Fibroblast of lung (primary cell): ENCODE data around the gene TNK1. TPM values are rescaled to one million over a fixed set of nuclear protein-coding genes. Genes with fewer than 3 reads are reported as not detected.

Experiments
- DNase-seq, 2 donors: peaks; one replicate each; pipeline versions ENCODE4 v3.0.0 to v3.0.0-alpha.2; 2010; ENCODE audit warnings: low read depth in 2 of 2
- H2AFZ ChIP-seq: 2 replicates; pipeline ENCODE4 v1.5.1; 2012; ENCODE audit warnings: low read length, control low read depth, inconsistent platforms
- H3K27ac ChIP-seq: 2 replicates; pipeline ENCODE4 v1.5.1; 2011; ENCODE audit warnings: low read length, control low read depth; ENCODE audit not compliant: insufficient read depth
- H3K27me3 ChIP-seq: 2 replicates; pipeline ENCODE4 v1.5.1; 2011; ENCODE audit warnings: mild to moderate bottlenecking, low read length; ENCODE audit not compliant: control insufficient read depth, insufficient read depth
- H3K36me3 ChIP-seq: 2 replicates; pipeline ENCODE4 v1.5.1; 2011; ENCODE audit warnings: low read length; ENCODE audit not compliant: control insufficient read depth, insufficient read depth
- H3K4me1 ChIP-seq: 2 replicates; pipeline ENCODE4 v1.5.1; 2011; ENCODE audit warnings: low read length; ENCODE audit not compliant: control insufficient read depth, insufficient read depth; ENCODE audit errors: extremely low read depth
- H3K4me2 ChIP-seq: 2 replicates; pipeline ENCODE4 v1.5.1; 2011; ENCODE audit warnings: low read length, control low read depth; ENCODE audit not compliant: insufficient read depth; ENCODE audit errors: extremely low read depth
- H3K4me3 ChIP-seq, 4 experiments: fragments of 200-600 bp in 1 of 4; sonication (generic) in 1 of 4; replicated peaks in 1 of 4; 2 replicates each; pipeline ENCODE4 v1.5.1; 2011 to 2016; ENCODE audit warnings: low read length in 4 of 4, low read depth in 3 of 4, mild to moderate bottlenecking in 3 of 4, control low read depth in 2 of 4, inconsistent platforms in 1 of 4, mixed read lengths in 1 of 4; ENCODE audit not compliant: insufficient read depth in 1 of 4; ENCODE audit errors: control extremely low read depth in 1 of 4
- H3K79me2 ChIP-seq: 2 replicates; pipeline ENCODE4 v1.5.1; 2012; ENCODE audit warnings: mild to moderate bottlenecking, low read length, inconsistent platforms; ENCODE audit not compliant: control insufficient read depth, insufficient read depth
- H3K9ac ChIP-seq: 2 replicates; pipeline ENCODE4 v1.5.1; 2011; ENCODE audit warnings: mild to moderate bottlenecking, low read length, control low read depth; ENCODE audit not compliant: insufficient read depth
- H3K9me3 ChIP-seq: 2 replicates; pipeline ENCODE4 v1.5.1; 2012; ENCODE audit warnings: low read depth, low read length; ENCODE audit not compliant: control insufficient read depth, insufficient read depth
- H4K20me1 ChIP-seq: 2 replicates; pipeline ENCODE4 v1.5.1; 2011; ENCODE audit warnings: low read length; ENCODE audit not compliant: control insufficient read depth, insufficient read depth; ENCODE audit errors: extremely low read depth
- EZH2 ChIP-seq: IDR thresholded peaks from 2 replicates; pipeline ENCODE4 v1.5.1; 2012; ENCODE audit warnings: low read length, control low read depth, mild to moderate bottlenecking; ENCODE audit errors: missing control alignments
- polyA plus RNA-seq, 2 donors: library from polyadenylated mRNA; depleted of rRNA in 1 of 2; stranded (reverse) in 1 of 2; unstranded in 1 of 2; fragments of >200 nt; gene quantifications; 2 replicates each; pipeline ENCODE4 v1.2.1, GENCODE V29; 2011 to 2012; ENCODE audit warnings: missing spikeins in 1 of 2
- total RNA-seq: library from RNA; depleted of rRNA; stranded (reverse); fragments of >200 nt; gene quantifications from 2 replicates; pipeline ENCODE4 v1.2.1, GENCODE V29; 2014
- TF ChIP-seq, protein P1 (sequence below), 2 donors: IDR thresholded peaks in 1 of 2; conservative IDR thresholded peaks in 1 of 2; 1 replicate in 1 of 2; 2 replicates in 1 of 2; pipeline ENCODE4 v1.5.1; 2011 to 2012; ENCODE audit warnings: low read length in 2 of 2, control low read depth in 1 of 2, inconsistent platforms in 1 of 2, low read depth in 1 of 2, mild to moderate bottlenecking in 1 of 2

TNK1 gene
- total and polyA plus RNA-seq, 2 donors (not counting 1 experiment from before 2014, with no cell fraction given): 0.15 to 0.66 TPM

DNA sequence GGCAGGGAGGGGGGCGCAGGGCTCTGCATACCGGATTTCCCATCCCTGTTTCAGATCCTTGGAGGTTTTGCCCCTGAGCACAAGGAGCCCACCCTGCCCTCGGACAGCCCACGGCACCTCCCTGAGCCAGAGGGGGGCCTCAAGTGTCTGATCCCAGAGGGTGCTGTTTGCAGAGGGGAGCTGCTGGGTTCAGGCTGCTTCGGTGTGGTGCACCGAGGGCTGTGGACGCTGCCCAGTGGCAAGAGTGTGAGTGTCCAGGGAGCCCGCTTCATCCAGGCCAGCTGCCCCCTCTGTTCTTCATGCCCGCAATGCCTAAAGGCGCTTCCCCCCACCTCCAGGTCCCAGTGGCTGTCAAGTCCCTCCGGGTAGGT lies 2.5 kb downstream of the TNK1 start:
- Histone ChIP-seq H3K9ac (no peak overlapping the region), H3K27ac (no peak overlapping the region), H3K4me2 (peak overlapping the region; percentile 75), H3K27me3 (peaks cover 28% of the 10 kb centered on the region), H2AFZ (no peak overlapping the region), H3K79me2 (no peaks in the 10 kb centered on the region), H3K4me3 (peak overlapping the region in 1 of 4 experiments; percentile 48), H4K20me1 (no peaks in the 10 kb centered on the region), H3K36me3 (no peaks in the 10 kb centered on the region), H3K9me3 (no peaks in the 10 kb centered on the region), H3K4me1 (peaks cover 7% of the 10 kb centered on the region)
- TF ChIP-seq EZH2: no peak
- TF ChIP-seq, protein P1, sequence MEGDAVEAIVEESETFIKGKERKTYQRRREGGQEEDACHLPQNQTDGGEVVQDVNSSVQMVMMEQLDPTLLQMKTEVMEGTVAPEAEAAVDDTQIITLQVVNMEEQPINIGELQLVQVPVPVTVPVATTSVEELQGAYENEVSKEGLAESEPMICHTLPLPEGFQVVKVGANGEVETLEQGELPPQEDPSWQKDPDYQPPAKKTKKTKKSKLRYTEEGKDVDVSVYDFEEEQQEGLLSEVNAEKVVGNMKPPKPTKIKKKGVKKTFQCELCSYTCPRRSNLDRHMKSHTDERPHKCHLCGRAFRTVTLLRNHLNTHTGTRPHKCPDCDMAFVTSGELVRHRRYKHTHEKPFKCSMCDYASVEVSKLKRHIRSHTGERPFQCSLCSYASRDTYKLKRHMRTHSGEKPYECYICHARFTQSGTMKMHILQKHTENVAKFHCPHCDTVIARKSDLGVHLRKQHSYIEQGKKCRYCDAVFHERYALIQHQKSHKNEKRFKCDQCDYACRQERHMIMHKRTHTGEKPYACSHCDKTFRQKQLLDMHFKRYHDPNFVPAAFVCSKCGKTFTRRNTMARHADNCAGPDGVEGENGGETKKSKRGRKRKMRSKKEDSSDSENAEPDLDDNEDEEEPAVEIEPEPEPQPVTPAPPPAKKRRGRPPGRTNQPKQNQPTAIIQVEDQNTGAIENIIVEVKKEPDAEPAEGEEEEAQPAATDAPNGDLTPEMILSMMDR (conservative IDR thresholded peaks at IDR 0.05 in 1 of 2, IDR thresholded peaks at IDR 0.05 in 1 of 2; ENCODE audit: low read depth in 1 of 2, low read length in 2 of 2): no peak
- no peak for DNase-seq

DNA sequence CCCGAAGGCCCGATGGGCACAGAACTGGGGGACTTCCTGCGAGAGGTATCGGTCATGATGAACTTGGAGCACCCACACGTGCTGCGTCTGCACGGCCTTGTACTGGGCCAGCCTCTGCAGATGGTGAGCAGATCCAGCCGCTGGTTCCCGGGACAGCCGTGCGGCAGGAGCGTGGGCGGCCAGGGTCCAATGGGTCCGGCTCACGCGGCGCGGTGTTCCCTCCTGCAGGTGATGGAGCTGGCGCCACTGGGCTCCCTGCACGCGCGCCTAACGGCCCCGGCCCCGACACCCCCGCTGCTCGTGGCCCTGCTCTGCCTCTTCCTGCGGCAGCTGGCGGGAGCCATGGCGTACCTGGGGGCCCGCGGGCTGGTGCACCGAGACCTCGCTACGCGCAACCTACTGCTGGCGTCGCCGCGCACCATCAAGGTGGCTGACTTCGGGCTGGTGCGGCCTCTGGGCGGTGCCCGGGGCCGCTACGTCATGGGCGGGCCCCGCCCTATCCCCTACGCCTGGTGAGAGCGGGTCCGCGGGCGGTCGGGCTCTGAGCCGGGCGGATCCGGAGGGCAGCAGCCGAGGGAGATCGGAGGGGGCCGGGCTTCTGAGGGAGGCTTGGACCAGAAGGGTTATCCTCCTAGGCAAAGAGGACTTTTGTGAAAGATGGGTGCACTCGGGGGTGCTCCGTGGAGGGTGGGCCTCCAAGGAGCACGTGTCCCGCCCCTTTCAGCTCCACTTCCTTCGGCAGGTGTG lies 3.0 kb downstream of the TNK1 start:
- TF ChIP-seq EZH2: peak; percentile 52
- TF ChIP-seq, protein P1 (conservative IDR thresholded peaks at IDR 0.05 in 1 of 2, IDR thresholded peaks at IDR 0.05 in 1 of 2; ENCODE audit: low read depth in 1 of 2, low read length in 2 of 2): no peak
- H3K9ac ChIP-seq: peak overlapping the region; percentile 2

DNA sequence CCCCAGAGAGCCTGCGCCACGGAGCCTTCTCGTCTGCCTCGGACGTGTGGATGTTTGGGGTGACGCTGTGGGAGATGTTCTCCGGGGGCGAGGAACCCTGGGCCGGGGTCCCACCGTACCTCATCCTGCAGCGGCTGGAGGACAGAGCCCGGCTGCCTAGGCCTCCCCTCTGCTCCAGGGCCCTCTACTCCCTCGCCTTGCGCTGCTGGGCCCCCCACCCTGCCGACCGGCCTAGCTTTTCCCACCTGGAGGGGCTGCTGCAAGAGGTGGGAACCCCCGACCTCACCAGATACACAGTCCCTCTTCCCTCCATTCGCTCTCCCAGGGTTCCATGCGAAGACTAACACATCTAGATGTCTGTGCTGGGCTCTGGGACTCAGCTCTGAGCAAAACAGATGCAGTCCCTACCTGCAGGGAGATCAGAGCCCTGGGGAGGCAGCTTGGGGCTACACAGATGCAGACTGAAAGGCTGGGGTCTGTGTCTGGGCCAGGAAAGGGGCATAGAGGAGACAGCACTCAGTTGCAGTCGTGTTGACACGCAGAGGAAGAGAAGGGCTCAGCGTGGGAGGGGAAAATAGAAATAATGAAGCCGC lies 3.7 kb downstream of the TNK1 start:
- TF ChIP-seq EZH2: no peak
- TF ChIP-seq, protein P1 (conservative IDR thresholded peaks at IDR 0.05 in 1 of 2, IDR thresholded peaks at IDR 0.05 in 1 of 2; ENCODE audit: low read depth in 1 of 2, low read length in 2 of 2): no peak
- peaks cover 26% of the 10 kb centered on the region for H3K27me3 ChIP-seq
- H4K20me1 ChIP-seq: no peaks in the 10 kb centered on the region
- H3K4me3 ChIP-seq: peak overlapping the region in 1 of 4 experiments; percentile 48
- no peak overlapping the region for H2AFZ ChIP-seq
- H3K36me3 ChIP-seq: peaks cover 2% of the 10 kb centered on the region
- no peaks in the 10 kb centered on the region for H3K9me3 ChIP-seq
- no peak for DNase-seq
- H3K4me1 ChIP-seq: peaks cover 7% of the 10 kb centered on the region
- H3K9ac ChIP-seq: no peak overlapping the region
- no peaks in the 10 kb centered on the region for H3K79me2 ChIP-seq
- H3K4me2 ChIP-seq: peak overlapping the region; percentile 75
- no peak overlapping the region for H3K27ac ChIP-seq

More for the DNA sequence above, 3.0 kb downstream of the TNK1 start:
- Histone ChIP-seq H2AFZ (no peak overlapping the region), H3K79me2 (no peaks in the 10 kb centered on the region), H4K20me1 (no peaks in the 10 kb centered on the region), H3K4me3 (peak overlapping the region in 3 of 4 experiments; percentile 21 to 48 (median 30)), H3K27ac (no peak overlapping the region), H3K27me3 (peaks cover 28% of the 10 kb centered on the region), H3K4me2 (peak overlapping the region; percentile 75), H3K4me1 (peaks cover 7% of the 10 kb centered on the region), H3K36me3 (no peaks in the 10 kb centered on the region), H3K9me3 (no peaks in the 10 kb centered on the region)
- peak in 1 of 2 donors; percentile 46 for DNase-seq
